Neural cell (in vitro differentiated cells): ENCODE measurements around the gene ARL15. TPM values are rescaled to one million over a fixed set of nuclear protein-coding genes. Genes with fewer than 3 reads are reported as not detected.

Experiments
- H2AFZ ChIP-seq: fragments of 200-600, 300-800 bp; sonication (generic), shearing (Covaris generic); 2 replicates; pipeline ENCODE4 v1.6.0; 2014; ENCODE audit warnings: low read depth, mild to moderate bottlenecking, antibody characterized with exemption, low read length, moderate library complexity
- H3F3A ChIP-seq: fragments of 200-600 bp; shearing (Covaris generic); 2 replicates; pipeline ENCODE4 v1.6.1; 2016; ENCODE audit warnings: mild to moderate bottlenecking, moderate library complexity, mixed read lengths, antibody characterized with exemption, low read length; ENCODE audit not compliant: insufficient read depth, poor library complexity, severe bottlenecking
- H3K27ac ChIP-seq: fragments of 200-600, 300-800 bp; sonication (generic), shearing (Covaris generic); 2 replicates; pipeline ENCODE4 v1.5.1; 2014; ENCODE audit warnings: mild to moderate bottlenecking, low read length, moderate library complexity
- H3K27me3 ChIP-seq: fragments of 300-800, 200-600 bp; sonication (generic), shearing (Covaris generic); 2 replicates; pipeline ENCODE4 v1.6.0; 2014; ENCODE audit warnings: mild to moderate bottlenecking, low read depth, low read length, moderate library complexity; ENCODE audit not compliant: insufficient read depth
- H3K36me3 ChIP-seq: fragments of 300-800, 200-600 bp; sonication (generic), shearing (Covaris generic); 2 replicates; pipeline ENCODE4 v1.5.1; 2014; ENCODE audit warnings: mild to moderate bottlenecking, antibody characterized with exemption, low read length, moderate library complexity; ENCODE audit not compliant: insufficient read depth
- H3K4me2 ChIP-seq: fragments of 300-800, 200-600 bp; sonication (generic), shearing (Covaris generic); 2 replicates; pipeline ENCODE4 v1.6.0; 2014; ENCODE audit warnings: mild to moderate bottlenecking, low read length
- H3K4me3 ChIP-seq: fragments of 300-800, 200-600 bp; sonication (generic), shearing (Covaris generic); 2 replicates; pipeline ENCODE4 v1.5.1; 2014; ENCODE audit warnings: mild to moderate bottlenecking, low read length, moderate library complexity
- H3K79me2 ChIP-seq: fragments of 200-600 bp; shearing (Covaris generic); replicated peaks from 2 replicates; pipeline ENCODE4 v1.6.0; 2014; ENCODE audit warnings: mild to moderate bottlenecking, low read length, moderate library complexity; ENCODE audit not compliant: insufficient read depth
- H3K9ac ChIP-seq: fragments of 300-800, 200-600 bp; sonication (generic), shearing (Covaris generic); 2 replicates; pipeline ENCODE4 v1.6.1; 2016; ENCODE audit warnings: mild to moderate bottlenecking, low read length, mixed read lengths
- H3K9me2 ChIP-seq: fragments of 200-600 bp; shearing (Covaris generic); 2 replicates; pipeline ENCODE4 v1.6.1; 2016; ENCODE audit warnings: mild to moderate bottlenecking, low read length, mixed read lengths; ENCODE audit not compliant: insufficient read depth
- H3K9me3 ChIP-seq: fragments of 200-600, 300-800 bp; sonication (generic), shearing (Covaris generic); 2 replicates; pipeline ENCODE4 v1.6.1; 2016; ENCODE audit warnings: mild to moderate bottlenecking, mixed run types, low read length, moderate library complexity, mixed read lengths
- H4K20me1 ChIP-seq: fragments of 200-600 bp; shearing (Covaris generic); 2 replicates; pipeline ENCODE4 v1.6.1; 2016; ENCODE audit warnings: mild to moderate bottlenecking, mixed run types; ENCODE audit not compliant: insufficient read depth
- CTCF ChIP-seq: fragments of 450-650 bp; IDR thresholded peaks from 2 replicates; pipeline ENCODE4 v1.5.1; 2014; ENCODE audit warnings: antibody characterized with exemption, mild to moderate bottlenecking, moderate library complexity; ENCODE audit not compliant: poor library complexity, severe bottlenecking
- EP300 ChIP-seq: fragments of 450-650 bp; conservative IDR thresholded peaks from 2 replicates; pipeline ENCODE4 v1.6.1; 2014; ENCODE audit warnings: antibody characterized with exemption, mild to moderate bottlenecking, moderate library complexity; ENCODE audit not compliant: poor library complexity, severe bottlenecking
- EZH2 ChIP-seq: fragments of 200-600, 300-800 bp; shearing (Covaris generic), sonication (generic); IDR thresholded peaks from 2 replicates; pipeline ENCODE4 v1.6.1; 2014; ENCODE audit warnings: antibody characterized with exemption, low read length, borderline replicate concordance, mild to moderate bottlenecking; ENCODE audit not compliant: insufficient read depth, poor library complexity, severe bottlenecking
- MXI1 ChIP-seq: fragments of 450-650 bp; conservative IDR thresholded peaks from 2 replicates; pipeline ENCODE4 v1.6.1; 2014; ENCODE audit warnings: antibody characterized with exemption, mild to moderate bottlenecking; ENCODE audit not compliant: poor library complexity, severe bottlenecking
- POLR2AphosphoS5 ChIP-seq: IDR thresholded peaks from 2 replicates; pipeline ENCODE4 v1.6.1; 2012
- RAD21 ChIP-seq: fragments of 450-650 bp; conservative IDR thresholded peaks from 2 replicates; pipeline ENCODE4 v1.6.1; 2014; ENCODE audit warnings: antibody characterized with exemption, mild to moderate bottlenecking, moderate library complexity
- REST ChIP-seq: IDR thresholded peaks from 2 replicates; pipeline ENCODE4 v1.6.1; 2012; ENCODE audit warnings: borderline replicate concordance
- SMC3 ChIP-seq: fragments of 450-650 bp; conservative IDR thresholded peaks from 2 replicates; pipeline ENCODE4 v1.6.1; 2014; ENCODE audit warnings: antibody characterized with exemption, mild to moderate bottlenecking, moderate library complexity; ENCODE audit not compliant: poor library complexity
- TAF1 ChIP-seq: IDR thresholded peaks from 2 replicates; pipeline ENCODE4 v1.6.1; 2012; ENCODE audit warnings: low read depth
- polyA plus RNA-seq: library from polyadenylated mRNA; depleted of rRNA; stranded (reverse); fragments of >200 nt; gene quantifications from 2 replicates; pipeline ENCODE4 v1.2.3, GENCODE V29; 2014

ARL15 gene
- polyA plus RNA-seq, 1 donor from 2014 or later = 51.9 TPM

DNA sequence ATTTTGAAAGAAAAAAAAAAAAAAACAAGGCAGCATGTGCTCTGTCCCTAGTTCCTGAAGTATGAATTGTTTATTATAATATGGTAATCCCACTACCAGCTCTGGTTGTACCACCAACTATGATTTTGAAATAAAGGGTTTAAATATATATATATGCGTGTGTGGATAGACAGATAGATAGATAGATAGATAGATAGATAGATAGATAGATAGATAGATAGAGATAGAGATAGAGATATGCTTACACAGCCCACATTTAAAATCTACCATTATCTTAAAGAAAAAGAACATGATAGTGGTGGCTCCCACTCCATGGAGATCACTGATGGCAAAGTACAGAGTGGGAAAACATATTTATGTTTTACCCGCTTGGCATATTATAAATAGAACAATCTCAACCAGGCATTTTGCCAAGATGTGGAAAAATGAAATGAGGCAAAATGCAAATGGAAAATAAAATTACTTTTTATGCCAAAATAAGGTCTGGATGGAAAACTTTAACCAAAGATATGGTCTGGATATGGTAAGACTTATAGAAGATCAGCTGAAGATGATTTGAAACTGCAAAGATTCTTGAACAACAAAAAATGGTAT is 170.0 kb downstream of the ARL15 start:
- H3K9me2 ChIP-seq = no peaks in the 10 kb centered on the region
- H3K9me3 ChIP-seq = peaks cover 2% of the 10 kb centered on the region
- no peaks in the 10 kb centered on the region for H3K79me2 ChIP-seq
- no peak overlapping the region for H3K27ac ChIP-seq
- H3K27me3 ChIP-seq = no peaks in the 10 kb centered on the region
- no peak overlapping the region for H2AFZ ChIP-seq
- no peaks in the 10 kb centered on the region for H3K36me3 ChIP-seq
- no peak overlapping the region for H3K4me3 ChIP-seq
- no peak overlapping the region for H3K4me2 ChIP-seq
- TF ChIP-seq CTCF (no peak), REST (no peak), MXI1 (no peak), POLR2AphosphoS5 (no peak), RAD21 (no peak), EP300 (no peak), TAF1 (no peak)
- no peaks in the 10 kb centered on the region for H4K20me1 ChIP-seq
- H3K9ac ChIP-seq = no peak overlapping the region
- H3F3A ChIP-seq = no peaks in the 10 kb centered on the region

DNA sequence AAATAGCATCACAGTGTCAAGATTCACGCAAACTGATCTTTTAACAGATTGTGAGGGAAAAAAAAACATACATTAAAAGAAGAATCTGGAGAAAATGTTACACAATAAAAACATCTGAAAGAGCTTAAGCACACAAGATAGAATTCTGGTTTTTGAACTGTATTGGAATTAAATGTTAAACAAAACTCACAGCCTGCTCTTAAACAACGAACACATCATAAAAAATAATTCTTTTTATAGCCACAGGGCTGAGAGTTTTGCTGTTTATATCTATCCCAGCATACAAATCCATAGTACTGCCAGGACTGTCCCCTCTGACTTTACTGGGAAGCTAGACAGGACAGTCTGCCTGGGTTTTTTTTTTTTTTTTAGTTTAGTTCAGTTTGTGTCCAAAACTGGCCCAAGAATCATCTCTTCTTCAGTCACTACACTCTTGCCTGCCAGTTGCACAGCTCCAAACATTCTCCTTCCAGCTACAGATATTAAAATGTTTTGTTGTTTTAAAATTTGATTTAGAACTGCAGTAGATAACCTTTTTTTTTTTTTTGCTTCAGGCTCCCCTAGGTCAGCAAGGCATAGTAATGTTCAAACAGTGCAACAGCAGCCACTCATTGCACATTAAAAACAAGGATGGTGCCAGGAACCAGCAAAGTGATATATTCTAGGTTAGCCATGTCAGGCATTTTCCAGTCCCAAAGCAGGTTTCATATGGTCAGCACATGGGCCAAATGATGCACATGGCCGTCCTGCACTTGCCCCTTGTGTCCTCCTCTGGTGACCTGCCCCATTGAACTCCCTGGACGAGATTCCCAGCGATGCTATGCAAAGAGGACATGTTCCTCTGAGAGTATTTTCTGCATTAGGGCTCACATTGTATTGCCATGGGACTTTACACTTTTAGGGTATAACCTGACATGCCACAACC is 173.6 kb downstream of the ARL15 start:
- no peaks in the 10 kb centered on the region for H3K36me3 ChIP-seq
- H3K4me2 ChIP-seq = no peak overlapping the region
- no peaks in the 10 kb centered on the region for H3F3A ChIP-seq
- H4K20me1 ChIP-seq = no peaks in the 10 kb centered on the region
- TF ChIP-seq RAD21 (no peak), EP300 (no peak), REST (no peak), POLR2AphosphoS5 (no peak), EZH2 (no peak), CTCF (no peak), MXI1 (no peak), TAF1 (no peak), SMC3 (no peak)
- H3K27me3 ChIP-seq = no peaks in the 10 kb centered on the region
- no peak overlapping the region for H3K4me3 ChIP-seq
- no peaks in the 10 kb centered on the region for H3K9me2 ChIP-seq
- no peak overlapping the region for H3K27ac ChIP-seq
- H3K9me3 ChIP-seq = no peaks in the 10 kb centered on the region
- H2AFZ ChIP-seq = no peak overlapping the region
- H3K9ac ChIP-seq = no peak overlapping the region
- no peaks in the 10 kb centered on the region for H3K79me2 ChIP-seq
